ENCODE results near the gene TAAR8.
"Not testable (repeated sequence)": the region's sequence is repeated elsewhere in the genome, so short reads cannot be mapped to it uniquely, and the experiment has no call there.

Gene TAAR8
- total RNA-seq, result 0 reads per million in 3 experiments

GRCh38 chr6:132552372-132552771 lies at the start of gene TAAR8:
Gene TAAR8, plus strand, starts transcription at chr6:132552672. Its CDS starts 21 bp downstream, at chr6:132552693.
- no peak for DNase-seq

DNA sequence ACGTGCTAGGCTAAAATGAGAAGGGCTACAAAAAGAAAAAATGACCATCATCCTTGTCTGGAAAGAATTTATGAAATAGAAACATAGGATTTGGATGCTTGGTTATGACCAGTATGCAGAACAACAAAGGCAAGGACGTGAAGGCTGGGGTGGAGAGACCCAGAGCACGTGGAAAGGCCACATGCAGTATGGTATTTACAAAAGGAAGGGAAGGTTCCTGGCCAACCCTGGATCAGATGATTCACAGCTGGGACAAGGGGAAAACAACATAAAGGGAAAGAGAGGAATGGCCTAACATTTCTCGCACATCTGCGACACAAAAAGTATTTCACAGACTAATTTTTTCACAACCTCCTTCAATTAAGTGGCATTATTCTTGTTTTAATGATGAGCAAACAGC lies 47.7 kb upstream of the TAAR8 start:
- DNase-seq, result no peak

GRCh38 chr6:132505158-132505557 lies 47.3 kb upstream of the TAAR8 start:
- no peak for DNase-seq

DNA sequence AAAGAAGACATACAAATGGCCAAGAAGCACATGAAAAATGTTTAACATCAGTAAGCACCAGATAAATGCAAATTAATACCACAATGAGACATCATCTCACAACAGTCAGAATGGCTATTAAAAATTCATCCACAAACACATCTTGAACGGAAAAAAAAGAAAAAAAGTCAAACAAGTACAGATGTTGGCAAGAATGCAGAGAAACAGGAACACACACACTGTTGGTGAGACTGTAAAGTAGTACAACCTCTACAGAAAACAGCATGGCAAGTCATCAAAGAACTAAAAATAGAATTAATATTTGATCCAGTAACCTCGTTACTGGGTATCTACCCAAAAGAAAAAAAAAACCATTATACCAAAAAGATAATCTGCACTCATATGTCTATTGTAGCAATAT lies 46.0 kb upstream of the TAAR8 start:
- DNase-seq, result no peak

DNA sequence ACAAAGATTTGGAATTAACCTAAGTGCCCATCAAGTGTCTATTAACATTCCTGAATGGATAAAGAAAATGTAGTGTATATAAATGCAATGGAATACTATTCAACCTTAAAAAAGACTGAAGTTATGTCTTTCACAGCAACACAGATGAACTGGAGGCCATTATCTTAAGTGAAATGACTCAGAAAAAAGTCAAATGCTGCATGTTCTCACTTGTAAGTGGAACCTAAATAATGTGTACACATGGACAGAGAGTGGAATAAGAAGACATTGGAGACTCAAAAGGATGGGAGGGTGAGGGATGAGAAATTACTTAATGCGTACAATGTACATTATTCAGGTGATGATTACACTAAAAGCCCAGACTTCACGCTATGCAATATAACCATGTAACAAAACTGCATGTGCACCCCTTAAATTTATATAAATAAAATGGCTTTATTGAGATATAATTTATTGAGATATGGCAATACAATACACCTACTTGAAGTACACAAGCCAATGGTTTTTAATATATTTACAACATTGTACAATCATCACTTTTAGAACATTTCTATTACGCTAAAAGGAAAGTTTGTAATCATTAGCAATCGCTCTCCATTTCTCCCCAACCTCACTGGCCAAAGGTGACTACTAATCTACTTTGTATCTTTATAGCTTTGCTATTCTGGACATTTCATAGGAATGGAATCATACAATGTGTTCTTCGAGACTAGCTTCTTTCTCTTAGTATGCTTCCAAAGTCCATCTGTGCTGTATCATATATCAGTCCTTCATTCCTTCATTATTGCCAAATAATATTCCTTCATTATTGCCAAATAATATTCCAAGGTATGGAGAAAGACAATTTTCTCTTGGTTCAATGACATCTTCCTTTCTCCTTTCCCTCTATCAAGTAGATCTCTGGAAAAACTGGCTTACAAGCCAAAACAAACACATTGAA lies 45.3 kb upstream of the TAAR8 start:
- no peak for DNase-seq

GRCh38 chr6:132511210-132511830 lies 41.2 kb upstream of the TAAR8 start:
- no peak for DNase-seq

GRCh38 chr6:132511831-132512220 lies 40.6 kb upstream of the TAAR8 start:
- DNase-seq, result no peak

DNA sequence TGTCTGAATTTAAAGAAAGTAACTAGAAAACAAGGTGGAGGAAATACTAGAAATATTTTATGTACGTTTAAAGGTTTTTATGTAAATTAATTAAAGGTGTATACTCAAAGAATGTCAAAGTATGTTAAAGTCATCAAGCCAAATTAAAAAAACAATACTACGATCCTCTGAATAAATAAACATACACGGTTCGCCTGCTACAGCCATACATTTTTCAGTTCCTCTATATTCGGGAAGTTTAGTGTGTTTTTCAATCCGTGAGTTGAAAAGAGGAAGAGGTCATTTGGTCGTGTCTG lies 40.2 kb upstream of the TAAR8 start:
- DNase-seq, result no peak

- peak; percentile 86 for DNase-seq
Observed at GRCh38 chr6:132512638-132513632, 39.5 kb upstream of the TAAR8 start, which contains the start of gene STX7. Gene STX7, minus strand, starts transcription at chr6:132513116. Its CDS starts 9,586 bp downstream, at chr6:132503530.

- no peak for DNase-seq
Observed at GRCh38 chr6:132513831-132514545, 38.5 kb upstream of the TAAR8 start.

GRCh38 chr6:132515386-132515785 lies 37.1 kb upstream of the TAAR8 start:
- DNase-seq, result no peak

DNA sequence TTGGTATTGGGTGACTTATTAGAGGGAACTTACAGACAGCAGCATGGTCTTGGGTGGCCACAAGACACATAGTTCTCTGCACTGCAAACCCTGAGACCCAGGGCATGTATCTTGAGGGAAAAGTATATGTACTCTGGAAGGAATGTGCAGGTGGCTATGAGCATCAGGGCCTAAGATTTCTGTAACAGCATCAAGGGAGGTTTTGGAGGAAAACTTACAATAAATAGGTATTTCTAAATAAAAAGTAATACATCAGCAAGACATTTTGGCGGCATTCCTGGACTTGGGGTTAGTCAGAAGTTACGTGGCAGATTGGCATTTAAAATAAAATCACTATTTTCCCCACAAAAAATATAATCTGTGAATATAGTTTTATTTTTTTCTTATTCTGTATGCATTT lies 31.5 kb upstream of the TAAR8 start:
- no peak for DNase-seq

DNA sequence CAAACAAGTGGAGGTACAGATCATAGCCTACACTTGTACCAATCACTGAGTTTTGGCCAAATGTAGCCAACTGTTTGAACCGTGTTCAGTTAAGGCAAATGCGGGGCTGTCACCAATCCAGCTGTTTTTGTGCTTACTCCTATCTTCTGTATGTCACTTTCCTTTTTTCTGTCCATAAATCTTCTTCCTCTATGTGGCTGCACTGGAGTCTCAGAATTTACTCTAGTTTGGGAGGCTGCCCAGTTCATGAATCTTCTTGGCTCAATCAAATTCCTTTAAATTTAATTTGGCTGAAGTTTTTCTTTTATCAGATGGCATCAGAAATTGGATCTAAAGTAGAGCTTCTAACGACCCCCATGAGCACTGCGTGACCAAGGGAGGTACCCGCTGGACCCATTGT lies 27.8 kb upstream of the TAAR8 start:
- DNase-seq, result no peak

DNA sequence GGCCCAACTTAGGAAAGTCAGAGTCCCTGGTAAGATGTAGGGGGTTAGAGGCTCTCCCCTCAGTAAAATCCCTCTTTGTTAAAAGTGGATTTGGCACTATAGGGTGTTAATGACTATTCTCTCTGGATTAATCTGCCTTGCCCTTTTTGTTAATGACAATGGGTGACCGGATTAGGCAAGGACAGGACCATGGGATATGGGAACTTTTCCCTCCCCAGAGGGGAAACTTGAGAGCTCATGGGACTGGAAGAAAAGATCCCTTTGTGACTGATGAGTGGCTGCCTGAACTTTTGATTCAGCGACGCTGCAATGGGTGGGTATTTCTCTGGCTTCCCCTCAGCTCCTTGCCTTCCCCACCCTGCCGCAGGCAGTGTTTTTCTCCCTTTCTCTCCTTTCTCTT lies 26.6 kb upstream of the TAAR8 start:
- no peak for DNase-seq

DNA sequence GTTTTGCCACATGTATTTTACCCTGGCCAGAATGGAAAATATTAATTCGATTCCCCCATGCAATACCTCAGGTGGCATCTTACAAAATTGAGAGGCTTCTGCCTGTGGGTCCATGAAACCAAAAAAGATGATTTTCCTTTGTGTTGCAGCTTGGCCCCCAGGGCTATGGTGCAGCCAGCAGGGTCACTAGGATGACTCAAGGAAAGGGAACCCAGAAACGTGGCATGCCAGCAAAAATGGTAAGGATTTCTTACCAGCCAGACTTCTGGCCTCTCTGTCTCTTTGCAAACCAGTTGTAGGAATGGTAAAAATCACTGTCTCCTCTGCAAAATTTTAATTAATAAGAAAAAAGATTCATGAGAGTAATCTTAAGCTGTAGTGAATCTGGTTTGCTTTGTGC lies 26.0 kb upstream of the TAAR8 start:
- DNase-seq, result no peak

GRCh38 chr6:132527791-132528190 lies 24.7 kb upstream of the TAAR8 start:
- DNase-seq, result no peak

- DNase-seq, result peak; percentile 54
Observed at GRCh38 chr6:132530293-132530974, 22.0 kb upstream of the TAAR8 start.

DNA sequence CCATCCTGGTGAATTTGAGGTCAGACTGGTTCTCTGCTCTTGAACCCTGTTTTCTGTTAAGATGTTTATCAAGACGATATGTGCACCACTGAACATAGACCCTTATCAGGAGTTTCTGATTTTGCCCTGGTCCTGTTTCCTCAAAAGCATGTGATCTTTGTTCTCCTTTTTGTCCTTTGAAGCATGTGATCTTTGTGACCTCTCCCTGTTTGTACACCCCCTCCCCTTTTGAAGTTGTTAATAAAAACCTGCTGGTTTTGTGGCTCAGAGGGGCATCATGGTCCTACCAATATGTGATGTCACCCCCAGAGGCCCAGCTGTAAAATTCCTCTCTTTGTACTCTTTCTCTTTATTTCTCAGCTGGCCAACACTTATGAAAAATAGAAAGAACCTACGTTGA lies 17.9 kb upstream of the TAAR8 start:
- not testable (repeated sequence) for DNase-seq

DNA sequence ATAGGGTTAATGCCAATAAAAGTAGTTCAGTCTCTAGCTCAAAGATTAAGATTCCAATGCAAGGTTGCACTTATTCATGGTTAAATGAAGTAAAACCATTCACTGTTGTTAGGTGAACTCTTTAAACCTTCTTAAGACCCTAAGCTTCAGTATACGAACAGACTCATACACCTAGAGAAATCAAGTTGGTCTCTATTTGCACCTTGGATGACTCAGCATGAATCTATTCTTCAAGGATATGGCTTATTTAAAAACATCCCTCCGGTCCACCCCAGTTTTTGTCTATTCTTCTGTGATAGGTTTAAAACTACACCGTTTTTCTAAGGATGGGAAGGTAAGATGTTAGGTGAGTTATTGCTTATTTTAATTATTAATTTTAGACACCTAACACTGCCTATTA lies 15.3 kb upstream of the TAAR8 start:
- DNase-seq, result no peak

DNA sequence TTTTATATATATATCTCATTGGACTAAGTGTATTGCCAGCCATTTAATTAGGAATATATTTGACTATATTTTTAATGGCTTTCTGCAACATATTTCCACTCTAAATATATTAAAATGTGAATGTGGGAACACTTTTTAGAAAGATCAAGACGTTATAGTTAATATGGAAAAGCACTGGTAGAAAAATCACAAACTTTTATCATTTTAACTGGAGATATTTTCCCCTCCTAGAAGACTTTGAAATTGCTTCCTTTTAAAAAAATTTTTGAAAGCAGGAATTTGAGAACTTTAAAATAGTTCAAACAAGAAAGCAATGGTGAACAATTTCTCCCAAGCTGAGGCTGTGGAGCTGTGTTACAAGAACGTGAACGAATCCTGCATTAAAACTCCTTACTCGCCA lies 14.5 kb upstream of the TAAR8 start, which contains the start of gene TAAR9:
TSS of gene TAAR9 (plus strand) at position 301 of the 400 bp plus-strand sequence. CDS start at position 314, 13 bp downstream.
- no peak for DNase-seq

- no peak for DNase-seq
Observed at GRCh38 chr6:132544826-132545225, 7.6 kb upstream of the TAAR8 start.

All from central memory CD4-positive, alpha-beta T cell (primary cell).